H9 (cell line): Measurements from ENCODE around the gene SMARCD3. TPM values are rescaled to one million over a fixed set of nuclear protein-coding genes. Genes with fewer than 3 reads are reported as not detected.

Experiments used
- DNase-seq: peaks from one replicate; pipeline ENCODE4 v3.0.0-alpha.2; 2017
- H2AFZ ChIP-seq: one replicate; pipeline ENCODE4 v1.6.1; 2013; ENCODE audit warnings: mild to moderate bottlenecking, low read length, control low read depth, moderate library complexity
- H2AK5ac ChIP-seq: 2 replicates; pipeline ENCODE4 v1.6.1; 2013; ENCODE audit warnings: low read length, control low read depth, mixed read lengths; ENCODE audit not compliant: insufficient read length
- H2BK120ac ChIP-seq: one replicate; pipeline ENCODE4 v1.6.1; 2013; ENCODE audit warnings: low read depth, mild to moderate bottlenecking, low read length, control low read depth, inconsistent platforms; ENCODE audit not compliant: poor library complexity, severe bottlenecking
- H2BK12ac ChIP-seq: 2 replicates; pipeline ENCODE4 v1.6.1; 2013; ENCODE audit warnings: low read length, control low read depth, mixed read lengths, low read depth; ENCODE audit not compliant: insufficient read length
- H2BK15ac ChIP-seq: 2 replicates; pipeline ENCODE4 v1.6.1; 2013; ENCODE audit warnings: low read depth, low read length, control low read depth
- H2BK20ac ChIP-seq: one replicate; pipeline ENCODE4 v1.6.1; 2013; ENCODE audit warnings: low read depth, mild to moderate bottlenecking, low read length, control low read depth, inconsistent platforms; ENCODE audit not compliant: poor library complexity, severe bottlenecking
- H2BK5ac ChIP-seq: 2 replicates; pipeline ENCODE4 v1.6.1; 2013; ENCODE audit warnings: low read length, control low read depth, mixed read lengths; ENCODE audit not compliant: insufficient read length
- H3K14ac ChIP-seq: 2 replicates; pipeline ENCODE4 v1.6.1; 2013; ENCODE audit warnings: low read length, control low read depth; ENCODE audit not compliant: insufficient read depth
- H3K18ac ChIP-seq: 2 replicates; pipeline ENCODE4 v1.6.1; 2013; ENCODE audit warnings: low read depth, mild to moderate bottlenecking, mixed read lengths, low read length, control low read depth; ENCODE audit not compliant: insufficient read length
- H3K23ac ChIP-seq: 2 replicates; pipeline ENCODE4 v1.6.1; 2013; ENCODE audit warnings: low read length, control low read depth, mixed read lengths, low read depth; ENCODE audit not compliant: insufficient read length
- H3K23me2 ChIP-seq: 2 replicates; pipeline ENCODE4 v1.6.1; 2013; ENCODE audit warnings: low read depth, mild to moderate bottlenecking, mixed read lengths, low read length, control low read depth; ENCODE audit not compliant: insufficient read length, poor library complexity, severe bottlenecking
- H3K27ac ChIP-seq: 2 replicates; pipeline ENCODE4 v1.5.1; 2013; ENCODE audit warnings: low read length, control low read depth, mixed read lengths, low read depth; ENCODE audit not compliant: insufficient read length
- H3K27me3 ChIP-seq: 2 replicates; pipeline ENCODE4 v1.6.1; 2013; ENCODE audit warnings: low read length, control low read depth, inconsistent platforms; ENCODE audit not compliant: insufficient read depth
- H3K4ac ChIP-seq: 2 replicates; pipeline ENCODE4 v1.6.1; 2013; ENCODE audit warnings: low read depth, mild to moderate bottlenecking, control low read depth, inconsistent platforms, low read length, moderate library complexity
- H3K4me1 ChIP-seq: 2 replicates; pipeline ENCODE4 v1.6.1; 2013; ENCODE audit warnings: low read length, control low read depth, inconsistent platforms; ENCODE audit not compliant: insufficient read depth
- H3K4me2 ChIP-seq: 2 replicates; pipeline ENCODE4 v1.6.1; 2013; ENCODE audit warnings: low read length, control low read depth, mixed read lengths; ENCODE audit not compliant: insufficient read length, insufficient read depth
- H3K56ac ChIP-seq: 2 replicates; pipeline ENCODE4 v1.6.1; 2013; ENCODE audit warnings: low read depth, mild to moderate bottlenecking, mixed read lengths, low read length, control low read depth; ENCODE audit not compliant: insufficient read length
- H3K79me1 ChIP-seq: 2 replicates; pipeline ENCODE4 v1.6.1; 2013; ENCODE audit warnings: low read depth, mild to moderate bottlenecking, moderate library complexity, low read length, control low read depth, inconsistent platforms; ENCODE audit not compliant: insufficient read depth, poor library complexity, severe bottlenecking
- H3K79me2 ChIP-seq: 2 replicates; pipeline ENCODE4 v1.6.1; 2013; ENCODE audit warnings: low read length, control low read depth, inconsistent platforms; ENCODE audit not compliant: insufficient read depth
- H3K9ac ChIP-seq: 2 replicates; pipeline ENCODE4 v1.6.1; 2013; ENCODE audit warnings: low read length, control low read depth, mixed read lengths; ENCODE audit not compliant: insufficient read length; ENCODE audit errors: extremely low read depth
- H3K9me3 ChIP-seq: one replicate; pipeline ENCODE4 v1.6.1; 2013; ENCODE audit warnings: low read depth, low read length, inconsistent platforms; ENCODE audit not compliant: control insufficient read depth
- H3T11ph ChIP-seq: one replicate; pipeline ENCODE4 v1.6.1; 2013; ENCODE audit warnings: mild to moderate bottlenecking, low read length, control low read depth, inconsistent platforms
- H4K20me1 ChIP-seq: one replicate; pipeline ENCODE4 v1.6.1; 2013; ENCODE audit not compliant: control insufficient read depth, insufficient read length, insufficient read depth
- H4K5ac ChIP-seq: 2 replicates; pipeline ENCODE4 v1.6.1; 2013; ENCODE audit warnings: low read depth, mild to moderate bottlenecking, mixed read lengths, low read length, control low read depth; ENCODE audit not compliant: insufficient read length
- H4K8ac ChIP-seq: replicated peaks from 2 replicates; pipeline ENCODE4 v1.6.1; 2013; ENCODE audit warnings: low read length, control low read depth, mixed read lengths, low read depth; ENCODE audit not compliant: insufficient read length
- H4K91ac ChIP-seq: 2 replicates; pipeline ENCODE4 v1.6.1; 2013; ENCODE audit warnings: low read depth, mild to moderate bottlenecking, moderate library complexity, mixed read lengths, low read length, control low read depth; ENCODE audit not compliant: insufficient read length
- H3K27ac Mint-ChIP-seq, 3 experiments: 2 replicates in 2 of 3; 3 replicates in 1 of 3; pipeline ENCODE4 v1.8.0; 2020 to 2021; ENCODE audit warnings: mixed read lengths in 3 of 3, mild to moderate bottlenecking in 1 of 3, moderate library complexity in 1 of 3
- H3K27me3 Mint-ChIP-seq: 2 replicates; pipeline ENCODE4 v1.8.0; 2021; ENCODE audit warnings: low read depth, mild to moderate bottlenecking, moderate library complexity, mixed read lengths
- H3K36me3 Mint-ChIP-seq, 3 experiments: 2 replicates in 2 of 3; 3 replicates in 1 of 3; pipeline ENCODE4 v1.8.0; 2020 to 2021; ENCODE audit warnings: low read depth in 3 of 3, mixed read lengths in 3 of 3; ENCODE audit not compliant: insufficient read depth in 1 of 3
- H3K4me1 Mint-ChIP-seq, 2 experiments: 2 replicates each; pipeline ENCODE4 v1.8.0; 2020; ENCODE audit warnings: mixed read lengths in 2 of 2
- H3K4me3 Mint-ChIP-seq, 2 experiments: 2 replicates in 1 of 2; 3 replicates in 1 of 2; pipeline ENCODE4 v1.8.0; 2020 to 2021; ENCODE audit warnings: mild to moderate bottlenecking in 2 of 2, mixed read lengths in 2 of 2, moderate library complexity in 1 of 2
- H3K9me3 Mint-ChIP-seq, 2 experiments: 2 replicates in 1 of 2; 3 replicates in 1 of 2; pipeline ENCODE4 v1.8.0; 2020; ENCODE audit warnings: mild to moderate bottlenecking in 2 of 2, mixed read lengths in 2 of 2, moderate library complexity in 1 of 2
- CTCF ChIP-seq: fragments of 200-600 bp; sonication (generic); conservative IDR thresholded peaks from 3 replicates; pipeline ENCODE4 v1.8.0; 2021; ENCODE audit warnings: antibody characterized with exemption, mild to moderate bottlenecking
- WGBS: extraction: QIAGEN DNeasy Blood & Tissue Kit; methylation state at CpG from one replicate; pipeline ENCODE4 v1.1.7; 2013; ENCODE audit warnings: missing lambda C conversion rate, low lambda C conversion rate, mixed read lengths; ENCODE audit not compliant: insufficient read length; ENCODE audit errors: extremely low coverage; 5-methylcytosine and 5-hydroxymethylcytosine counted together
- total RNA-seq: library from RNA; stranded (reverse); gene quantifications from 2 replicates; pipeline ENCODE4 v1.2.1, GENCODE V29; 2021

Gene SMARCD3
- total RNA-seq, 1 experiment from 2014 or later: 5.0 TPM

GRCh38 chr7:151210087-151210854 lies 38.2 kb downstream of the SMARCD3 start, which contains the start of gene H2BK1:
H2BK1 (minus strand) TSS chr7:151210488; CDS start chr7:151210318, 170 bp downstream.
- no peak within 1 kb of the TSS for H2AK5ac ChIP-seq
- no peak within 1 kb of the TSS for H3K4ac ChIP-seq
- H4K8ac ChIP-seq: no peak within 1 kb of the TSS
- H3K23me2 ChIP-seq: no peaks in the 10 kb centered on the region
- no peak within 1 kb of the TSS for H3K4me2 ChIP-seq
- H2BK12ac ChIP-seq: no peak within 1 kb of the TSS
- H3K18ac ChIP-seq: no peak within 1 kb of the TSS
- H3K27ac Mint-ChIP-seq: peak within 1 kb of the TSS in 2 of 3 experiments; percentile 43 to 51; a peak in 4 of 7 replicates
- H3K27ac ChIP-seq: no peak within 1 kb of the TSS
- H3K79me2 ChIP-seq: no peaks in the 10 kb centered on the region
- no peaks in the 10 kb centered on the region for H3K9me3 Mint-ChIP-seq
- H2AFZ ChIP-seq: no peak within 1 kb of the TSS
- H4K5ac ChIP-seq: no peak within 1 kb of the TSS
- H3K23ac ChIP-seq: no peak within 1 kb of the TSS
- H3K4me3 Mint-ChIP-seq: no peak within 1 kb of the TSS
- no peak within 1 kb of the TSS for H3K9ac ChIP-seq
- H3K27me3 Mint-ChIP-seq: peaks cover 19% of the 10 kb centered on the region
- H2BK5ac ChIP-seq: no peak within 1 kb of the TSS
- H3K56ac ChIP-seq: no peak within 1 kb of the TSS
- peaks cover 5% of the 10 kb centered on the region; the same call in 1 of the 2 replicates for H3K4me1 ChIP-seq
- H4K20me1 ChIP-seq: no peaks in the 10 kb centered on the region
- H3T11ph ChIP-seq: no peak within 1 kb of the TSS
- H2BK15ac ChIP-seq: no peak within 1 kb of the TSS
- TF ChIP-seq CTCF: no peak
- no peak within 1 kb of the TSS for H4K91ac ChIP-seq
- no peak within 1 kb of the TSS for H2BK120ac ChIP-seq
- H3K4me1 Mint-ChIP-seq: peaks cover 13 to 16% of the 10 kb centered on the region in 2 experiments
- no peak within 1 kb of the TSS for H2BK20ac ChIP-seq
- no peak for DNase-seq
- no peaks in the 10 kb centered on the region for H3K9me3 ChIP-seq
- no CpG with 5 or more reads among the region's 17 CpGs for WGBS
- no peaks in the 10 kb centered on the region for H3K27me3 ChIP-seq
- peaks cover 19 to 38% (median 25%) of the 10 kb centered on the region in 3 experiments; a peak in 6 of 7 replicates for H3K36me3 Mint-ChIP-seq
- no peak within 1 kb of the TSS; the same call in 1 of the 2 replicates for H3K14ac ChIP-seq
- H3K79me1 ChIP-seq: no peaks in the 10 kb centered on the region
